HepG2 (cell line): ENCODE results near the gene PLB1. TPM values are rescaled to one million over a fixed set of nuclear protein-coding genes. Genes with fewer than 3 reads are reported as not detected.

Experiments used
- HOXD1 ChIP-seq: sonication (generic); formaldehyde crosslinking; IDR thresholded peaks from 2 replicates; pipeline ENCODE4 v1.5.0; 2020; ENCODE audit warnings: missing genetic modification reagents
- MAFG ChIP-seq: sonication (generic); formaldehyde crosslinking; IDR thresholded peaks from 2 replicates; pipeline ENCODE4 v1.5.1; 2020; ENCODE audit warnings: mild to moderate bottlenecking, missing genetic modification reagents
- NFE2 ChIP-seq: sonication (generic); formaldehyde crosslinking; IDR thresholded peaks from 2 replicates; pipeline ENCODE4 v1.4.0; 2020; ENCODE audit warnings: missing genetic modification reagents
- POLR2G ChIP-seq: fragments of 200-400 bp; formaldehyde crosslinking; IDR thresholded peaks from 2 replicates; pipeline ENCODE4 v1.6.1; 2018; ENCODE audit warnings: mild to moderate bottlenecking, low read depth, low read length, moderate library complexity
- PTBP1 ChIP-seq: fragments of 200-400 bp; formaldehyde crosslinking; IDR thresholded peaks from 2 replicates; pipeline ENCODE4 v1.6.1; 2018; ENCODE audit warnings: low read length, low read depth; ENCODE audit not compliant: poor library complexity, severe bottlenecking
- SALL2 ChIP-seq: sonication (generic); formaldehyde crosslinking; IDR thresholded peaks from 2 replicates; pipeline ENCODE4 v1.8.1; 2023; ENCODE audit warnings: mild to moderate bottlenecking, missing genetic modification reagents, inconsistent platforms
- SSRP1 ChIP-seq: IDR thresholded peaks from 2 replicates; pipeline ENCODE4 v1.6.1; 2016; ENCODE audit warnings: control low read depth
- TEAD3 ChIP-seq: optimal IDR thresholded peaks from 2 replicates; pipeline ENCODE3; 2016; ENCODE audit warnings: borderline replicate concordance
- ZNF264 ChIP-seq: sonication (generic); formaldehyde crosslinking; IDR thresholded peaks from 2 replicates; pipeline ENCODE4 v1.4.0; 2020; ENCODE audit warnings: missing genetic modification reagents
- ZNF33A ChIP-seq: sonication (generic); formaldehyde crosslinking; IDR thresholded peaks from 2 replicates; pipeline ENCODE4 v1.5.1; 2020; ENCODE audit warnings: missing genetic modification reagents, mild to moderate bottlenecking, moderate library complexity, borderline replicate concordance
- ZNF354B ChIP-seq: sonication (generic); formaldehyde crosslinking; IDR thresholded peaks from 2 replicates; pipeline ENCODE4 v1.8.0; 2022; ENCODE audit warnings: mild to moderate bottlenecking, missing genetic modification reagents
- ZNF451 ChIP-seq: sonication (generic); formaldehyde crosslinking; IDR thresholded peaks from 2 replicates; pipeline ENCODE4 v1.5.0; 2020; ENCODE audit warnings: mild to moderate bottlenecking, missing genetic modification reagents
- ZNF652 ChIP-seq: IDR thresholded peaks from 2 replicates; pipeline ENCODE4 v1.6.1; 2016; ENCODE audit warnings: low read depth, borderline replicate concordance
- ZNF83 ChIP-seq: sonication (generic); formaldehyde crosslinking; IDR thresholded peaks from 2 replicates; pipeline ENCODE4 v1.4.0; 2020; ENCODE audit warnings: missing genetic modification reagents, mild to moderate bottlenecking, borderline replicate concordance
- ZSCAN9 ChIP-seq: IDR thresholded peaks from 2 replicates; pipeline ENCODE4 v1.6.1; 2016; ENCODE audit warnings: borderline replicate concordance
- polyA plus RNA-seq, 8 experiments: library from polyadenylated mRNA; depleted of rRNA in 3 of 8; stranded (reverse) in 7 of 8; unstranded in 1 of 8; fragments of >200 nt; fragmentation: Illumina TruSeq in 4 of 8; extraction: Trizol in 4 of 8; gene quantifications; 2 replicates each; pipeline versions ENCODE4 v1.2.1 to v1.2.3, GENCODE V29; 2011 to 2016; ENCODE audit warnings: low read depth in 4 of 8, missing spikeins in 1 of 8, mixed read lengths in 1 of 8; ENCODE audit not compliant: insufficient read depth in 1 of 8
- total RNA-seq, 5 experiments: library from RNA; depleted of rRNA; stranded (reverse); fragments of >200 nt; fragmentation: Illumina TruSeq; extraction: Trizol; gene quantifications; 2 replicates each; pipeline ENCODE4 v1.2.3, GENCODE V29; 2016; ENCODE audit warnings: low read depth in 1 of 5
- TF ChIP-seq, protein P1 (sequence below): sonication (generic); formaldehyde crosslinking; IDR thresholded peaks from 2 replicates; pipeline ENCODE4 v1.4.0; 2020; ENCODE audit warnings: missing genetic modification reagents
- TF ChIP-seq, protein P2 (sequence below), 2 experiments: sonication (generic) in 1 of 2; formaldehyde crosslinking in 1 of 2; IDR thresholded peaks; 2 replicates each; pipeline versions ENCODE4 v1.4.0 to v1.6.1; 2018 to 2020; ENCODE audit warnings: missing genetic modification reagents in 2 of 2, borderline replicate concordance in 1 of 2, low read depth in 1 of 2, mild to moderate bottlenecking in 1 of 2, missing biosample characterization in 1 of 2
- TF ChIP-seq, protein P3 (sequence below): sonication (generic); formaldehyde crosslinking; IDR thresholded peaks from 2 replicates; pipeline ENCODE4 v1.8.1; 2023; ENCODE audit warnings: mild to moderate bottlenecking, moderate library complexity, missing genetic modification reagents
- TF ChIP-seq, protein P4 (sequence below): sonication (generic); formaldehyde crosslinking; IDR thresholded peaks from 2 replicates; pipeline ENCODE4 v1.4.0; 2020; ENCODE audit warnings: missing genetic modification reagents
- TF ChIP-seq, protein P5 (sequence below): sonication (generic); formaldehyde crosslinking; IDR thresholded peaks from 2 replicates; pipeline ENCODE4 v1.4.0; 2020; ENCODE audit warnings: mild to moderate bottlenecking, missing genetic modification reagents

Gene PLB1
- total and polyA plus RNA-seq, 2 of the 13 experiments (the other 11 are each of a cell fraction or from before 2014, with no cell fraction given), result 0.20 to 1.8 TPM

DNA sequence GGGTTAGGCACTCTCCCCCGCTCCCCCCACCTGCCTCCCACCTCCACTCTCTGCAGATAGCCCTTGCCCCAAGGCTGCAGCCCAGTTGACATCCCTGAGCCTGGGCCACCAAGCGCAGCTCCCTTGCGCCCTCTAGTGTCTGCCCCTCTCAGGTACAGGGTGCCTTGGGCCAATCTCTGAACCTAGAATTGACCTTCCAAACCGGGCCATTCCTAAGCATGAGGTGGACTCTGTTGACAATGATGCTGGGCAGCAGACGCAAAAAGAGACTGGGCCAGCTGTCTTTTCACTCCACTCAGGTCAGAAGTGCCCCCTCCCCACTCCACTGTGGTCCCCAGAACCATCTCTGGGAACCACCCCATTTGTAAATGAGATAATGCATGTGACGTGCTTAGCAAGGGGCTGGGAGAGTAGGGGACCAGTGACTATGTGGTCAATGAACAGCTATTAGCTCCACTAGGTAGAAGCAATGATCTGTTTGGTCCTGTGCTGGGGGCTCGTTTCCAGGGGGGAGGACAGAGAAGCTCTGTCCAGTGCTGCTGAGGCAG lies 43.3 kb upstream of the PLB1 start (continued):
- TF ChIP-seq, protein P1, sequence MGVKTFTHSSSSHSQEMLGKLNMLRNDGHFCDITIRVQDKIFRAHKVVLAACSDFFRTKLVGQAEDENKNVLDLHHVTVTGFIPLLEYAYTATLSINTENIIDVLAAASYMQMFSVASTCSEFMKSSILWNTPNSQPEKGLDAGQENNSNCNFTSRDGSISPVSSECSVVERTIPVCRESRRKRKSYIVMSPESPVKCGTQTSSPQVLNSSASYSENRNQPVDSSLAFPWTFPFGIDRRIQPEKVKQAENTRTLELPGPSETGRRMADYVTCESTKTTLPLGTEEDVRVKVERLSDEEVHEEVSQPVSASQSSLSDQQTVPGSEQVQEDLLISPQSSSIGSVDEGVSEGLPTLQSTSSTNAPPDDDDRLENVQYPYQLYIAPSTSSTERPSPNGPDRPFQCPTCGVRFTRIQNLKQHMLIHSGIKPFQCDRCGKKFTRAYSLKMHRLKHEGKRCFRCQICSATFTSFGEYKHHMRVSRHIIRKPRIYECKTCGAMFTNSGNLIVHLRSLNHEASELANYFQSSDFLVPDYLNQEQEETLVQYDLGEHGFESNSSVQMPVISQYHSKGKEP (CRISPR knock-in tag), result no peak
- TF ChIP-seq PTBP1 (no peak), ZNF652 (no peak), SSRP1 (CRISPR knock-in tag) (no peak), SALL2 (CRISPR knock-in tag) (no peak), ZNF83 (CRISPR knock-in tag) (no peak), POLR2G (no peak), ZNF33A (CRISPR knock-in tag) (no peak), NFE2 (no peak), TEAD3 (CRISPR knock-in tag) (peak; percentile 41), ZSCAN9 (no peak), ZNF354B (CRISPR knock-in tag) (no peak), ZNF264 (CRISPR knock-in tag) (no peak), HOXD1 (CRISPR knock-in tag) (no peak), MAFG (no peak), ZNF451 (CRISPR knock-in tag) (peak; percentile 59; the same call in 1 of the 2 replicates)
- TF ChIP-seq, protein P2, sequence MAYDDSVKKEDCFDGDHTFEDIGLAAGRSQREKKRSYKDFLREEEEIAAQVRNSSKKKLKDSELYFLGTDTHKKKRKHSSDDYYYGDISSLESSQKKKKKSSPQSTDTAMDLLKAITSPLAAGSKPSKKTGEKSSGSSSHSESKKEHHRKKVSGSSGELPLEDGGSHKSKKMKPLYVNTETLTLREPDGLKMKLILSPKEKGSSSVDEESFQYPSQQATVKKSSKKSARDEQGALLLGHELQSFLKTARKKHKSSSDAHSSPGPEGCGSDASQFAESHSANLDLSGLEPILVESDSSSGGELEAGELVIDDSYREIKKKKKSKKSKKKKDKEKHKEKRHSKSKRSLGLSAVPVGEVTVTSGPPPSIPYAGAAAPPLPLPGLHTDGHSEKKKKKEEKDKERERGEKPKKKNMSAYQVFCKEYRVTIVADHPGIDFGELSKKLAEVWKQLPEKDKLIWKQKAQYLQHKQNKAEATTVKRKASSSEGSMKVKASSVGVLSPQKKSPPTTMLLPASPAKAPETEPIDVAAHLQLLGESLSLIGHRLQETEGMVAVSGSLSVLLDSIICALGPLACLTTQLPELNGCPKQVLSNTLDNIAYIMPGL (CRISPR knock-in tag; IDR thresholded peaks at IDR 0.05; ENCODE audit: borderline replicate concordance in 1 of 2, low read depth in 1 of 2), result no peak; a peak in 1 of 4 replicates
- TF ChIP-seq, protein P3, sequence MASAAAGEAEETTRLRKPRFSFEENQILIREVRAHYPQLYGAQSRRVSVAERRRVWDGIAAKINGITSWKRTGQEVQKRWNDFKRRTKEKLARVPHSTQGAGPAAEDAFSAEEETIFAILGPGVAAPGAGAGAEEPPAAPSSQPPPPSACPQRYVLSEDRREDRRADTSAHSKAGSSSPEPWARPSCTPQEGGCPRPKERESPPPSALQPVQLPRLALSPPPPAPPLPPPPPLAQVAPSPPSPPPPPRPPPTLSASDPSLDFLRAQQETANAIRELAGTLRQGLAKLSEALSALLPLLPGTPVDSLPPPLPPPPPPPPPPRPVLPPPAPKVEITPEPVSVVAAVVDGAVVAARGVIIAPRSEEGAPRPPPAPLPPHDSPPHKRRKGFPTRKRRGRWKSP (CRISPR knock-in tag), result no peak
- TF ChIP-seq, protein P4, sequence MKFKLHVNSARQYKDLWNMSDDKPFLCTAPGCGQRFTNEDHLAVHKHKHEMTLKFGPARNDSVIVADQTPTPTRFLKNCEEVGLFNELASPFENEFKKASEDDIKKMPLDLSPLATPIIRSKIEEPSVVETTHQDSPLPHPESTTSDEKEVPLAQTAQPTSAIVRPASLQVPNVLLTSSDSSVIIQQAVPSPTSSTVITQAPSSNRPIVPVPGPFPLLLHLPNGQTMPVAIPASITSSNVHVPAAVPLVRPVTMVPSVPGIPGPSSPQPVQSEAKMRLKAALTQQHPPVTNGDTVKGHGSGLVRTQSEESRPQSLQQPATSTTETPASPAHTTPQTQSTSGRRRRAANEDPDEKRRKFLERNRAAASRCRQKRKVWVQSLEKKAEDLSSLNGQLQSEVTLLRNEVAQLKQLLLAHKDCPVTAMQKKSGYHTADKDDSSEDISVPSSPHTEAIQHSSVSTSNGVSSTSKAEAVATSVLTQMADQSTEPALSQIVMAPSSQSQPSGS, result no peak
- TF ChIP-seq, protein P5, sequence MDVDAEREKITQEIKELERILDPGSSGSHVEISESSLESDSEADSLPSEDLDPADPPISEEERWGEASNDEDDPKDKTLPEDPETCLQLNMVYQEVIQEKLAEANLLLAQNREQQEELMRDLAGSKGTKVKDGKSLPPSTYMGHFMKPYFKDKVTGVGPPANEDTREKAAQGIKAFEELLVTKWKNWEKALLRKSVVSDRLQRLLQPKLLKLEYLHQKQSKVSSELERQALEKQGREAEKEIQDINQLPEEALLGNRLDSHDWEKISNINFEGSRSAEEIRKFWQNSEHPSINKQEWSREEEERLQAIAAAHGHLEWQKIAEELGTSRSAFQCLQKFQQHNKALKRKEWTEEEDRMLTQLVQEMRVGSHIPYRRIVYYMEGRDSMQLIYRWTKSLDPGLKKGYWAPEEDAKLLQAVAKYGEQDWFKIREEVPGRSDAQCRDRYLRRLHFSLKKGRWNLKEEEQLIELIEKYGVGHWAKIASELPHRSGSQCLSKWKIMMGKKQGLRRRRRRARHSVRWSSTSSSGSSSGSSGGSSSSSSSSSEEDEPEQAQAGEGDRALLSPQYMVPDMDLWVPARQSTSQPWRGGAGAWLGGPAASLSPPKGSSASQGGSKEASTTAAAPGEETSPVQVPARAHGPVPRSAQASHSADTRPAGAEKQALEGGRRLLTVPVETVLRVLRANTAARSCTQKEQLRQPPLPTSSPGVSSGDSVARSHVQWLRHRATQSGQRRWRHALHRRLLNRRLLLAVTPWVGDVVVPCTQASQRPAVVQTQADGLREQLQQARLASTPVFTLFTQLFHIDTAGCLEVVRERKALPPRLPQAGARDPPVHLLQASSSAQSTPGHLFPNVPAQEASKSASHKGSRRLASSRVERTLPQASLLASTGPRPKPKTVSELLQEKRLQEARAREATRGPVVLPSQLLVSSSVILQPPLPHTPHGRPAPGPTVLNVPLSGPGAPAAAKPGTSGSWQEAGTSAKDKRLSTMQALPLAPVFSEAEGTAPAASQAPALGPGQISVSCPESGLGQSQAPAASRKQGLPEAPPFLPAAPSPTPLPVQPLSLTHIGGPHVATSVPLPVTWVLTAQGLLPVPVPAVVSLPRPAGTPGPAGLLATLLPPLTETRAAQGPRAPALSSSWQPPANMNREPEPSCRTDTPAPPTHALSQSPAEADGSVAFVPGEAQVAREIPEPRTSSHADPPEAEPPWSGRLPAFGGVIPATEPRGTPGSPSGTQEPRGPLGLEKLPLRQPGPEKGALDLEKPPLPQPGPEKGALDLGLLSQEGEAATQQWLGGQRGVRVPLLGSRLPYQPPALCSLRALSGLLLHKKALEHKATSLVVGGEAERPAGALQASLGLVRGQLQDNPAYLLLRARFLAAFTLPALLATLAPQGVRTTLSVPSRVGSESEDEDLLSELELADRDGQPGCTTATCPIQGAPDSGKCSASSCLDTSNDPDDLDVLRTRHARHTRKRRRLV (CRISPR knock-in tag), result peak; percentile 48; the same call in 1 of the 2 replicates
